Measurements from ENCODE around the gene SETBP1. TPM values are rescaled to one million over a fixed set of nuclear protein-coding genes. Genes with fewer than 3 reads are reported as not detected.
A peak's percentile ranks its signal among the peaks of the same experiment; 100 is the strongest.

SETBP1 gene
- total RNA-seq, 2 donors from 2014 or later, result 9.8 to 16.7 TPM

DNA sequence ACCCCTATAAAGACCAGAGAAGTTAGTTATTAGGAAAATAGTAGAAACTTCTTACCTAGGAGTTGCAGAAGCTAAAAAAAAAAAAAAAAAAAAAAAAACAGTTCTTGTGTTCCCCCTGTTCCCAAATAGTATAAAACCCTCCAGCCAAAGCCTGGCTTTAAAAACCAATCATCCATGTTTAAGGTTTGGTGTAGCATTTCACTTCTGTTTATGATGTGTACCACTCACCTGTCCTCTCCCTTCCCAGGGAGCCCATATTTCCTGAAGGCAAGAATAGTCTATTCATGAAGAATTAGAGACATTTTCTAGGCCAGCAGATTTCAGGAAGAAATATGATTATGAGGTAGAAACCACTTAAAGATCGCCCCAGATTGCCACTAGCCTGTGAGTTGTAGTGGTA lies 273.6 kb downstream of the SETBP1 start:
- ATAC-seq, result no peak
- intact Hi-C loops (cut with DNase I), result no loop called here

DNA sequence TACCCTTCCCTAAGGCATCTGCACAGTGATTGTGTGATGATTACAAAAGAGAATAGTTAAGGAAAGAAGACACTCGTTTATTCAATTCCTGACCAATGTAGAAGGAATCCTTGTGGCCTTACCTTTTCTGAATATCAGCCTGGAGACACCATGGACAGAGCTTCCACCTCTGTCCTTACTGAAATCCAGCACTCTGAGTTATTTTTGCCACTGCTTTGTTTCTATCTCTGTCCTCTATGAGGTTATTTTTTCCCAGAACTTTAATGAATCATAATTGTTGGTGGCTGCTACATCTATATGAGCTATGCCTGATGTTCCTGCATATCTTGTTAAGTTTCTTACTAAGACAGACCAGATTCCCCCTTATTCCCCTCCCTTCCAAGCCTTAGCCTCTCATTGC lies 275.1 kb downstream of the SETBP1 start:
- intact Hi-C loops (cut with DNase I), result no loop called here
- DNase-seq (no peak), ATAC-seq (no peak)

More for the DNA sequence above, 273.6 kb downstream of the SETBP1 start:
- DNase-seq, result no peak

DNA sequence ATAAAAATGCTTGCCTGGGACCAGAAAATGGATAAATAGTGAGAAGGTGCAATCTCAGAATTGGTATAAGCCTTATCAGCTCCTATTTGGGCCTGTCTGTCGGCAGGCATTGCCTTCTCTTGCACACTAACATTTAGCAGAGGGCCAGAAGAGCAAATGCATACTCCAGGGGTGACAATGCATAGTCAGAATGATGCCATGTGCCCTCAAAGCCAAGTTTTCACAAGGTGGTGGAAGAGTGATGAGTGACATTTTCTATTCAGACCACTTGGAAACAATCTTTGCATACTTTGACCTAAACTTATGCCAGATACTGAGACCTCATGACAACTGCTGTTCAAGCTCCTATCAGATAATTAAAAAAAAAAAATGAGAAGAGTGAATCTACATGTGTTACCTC lies 276.3 kb downstream of the SETBP1 start:
- peak; percentile 18 to 62 for ATAC-seq
- intact Hi-C loops (cut with DNase I), result no loop called here
- no peak for DNase-seq

DNA sequence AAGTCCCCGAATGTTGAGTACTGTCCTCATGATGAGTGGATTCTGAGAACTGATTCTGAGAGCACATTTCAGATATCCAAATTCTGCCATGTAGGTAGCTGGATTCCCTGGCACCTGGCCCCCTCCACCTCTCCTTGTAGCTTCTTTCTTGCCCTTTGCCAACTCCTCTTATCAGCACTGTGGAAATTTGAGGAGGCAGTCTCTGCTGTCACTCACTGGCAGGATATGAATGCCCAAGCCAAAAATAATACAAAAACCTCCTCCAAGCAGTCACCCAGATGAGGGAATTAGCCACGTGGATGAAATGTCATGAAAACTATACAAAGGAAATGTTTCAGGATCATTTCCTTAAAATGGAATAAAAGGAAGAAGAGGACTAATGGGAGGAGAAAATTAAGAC lies 276.8 kb downstream of the SETBP1 start:
- ATAC-seq, result peak; percentile 75 to 88
- no peak for DNase-seq
- intact Hi-C loops (cut with DNase I), result no loop called here

DNA sequence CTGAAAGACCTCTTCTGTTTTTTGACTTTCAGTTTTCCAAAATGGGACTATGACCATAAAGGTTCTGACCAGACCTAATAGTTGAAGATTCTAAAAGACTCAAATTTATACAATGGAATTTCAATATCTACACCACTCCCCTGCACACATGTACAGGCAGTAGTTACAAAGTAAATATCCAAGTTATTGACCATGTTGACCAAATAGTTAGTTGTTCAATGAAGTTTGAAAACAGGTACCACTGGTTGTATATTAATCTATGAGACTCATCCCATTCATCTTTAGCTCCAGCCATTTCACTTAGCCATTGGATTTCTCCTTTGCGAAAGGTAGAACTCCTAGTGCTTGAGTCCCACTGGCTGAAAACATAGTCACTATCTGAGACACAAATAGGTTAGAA lies 277.4 kb downstream of the SETBP1 start:
- ATAC-seq (no peak), DNase-seq (no peak)
- intact Hi-C loops (cut with DNase I), result no loop called here

DNA sequence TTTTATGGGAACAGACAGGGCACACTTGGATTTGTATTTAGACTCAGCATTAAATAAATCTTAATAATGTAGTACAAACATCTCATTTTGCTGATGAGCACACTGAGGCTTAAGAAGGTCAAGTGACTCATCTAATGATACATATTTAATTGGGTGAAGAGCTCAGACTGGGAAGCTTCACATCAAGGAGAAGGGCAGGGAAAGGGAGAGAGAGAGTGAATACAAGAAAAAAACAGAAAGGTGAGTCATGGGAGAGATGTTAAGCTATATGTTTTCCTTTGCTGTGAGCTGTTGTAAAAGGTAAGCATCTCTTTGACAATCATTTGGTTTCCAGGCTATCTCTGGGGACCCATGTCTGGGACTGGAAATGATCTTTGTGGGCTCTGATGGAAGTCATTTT lies 277.8 kb downstream of the SETBP1 start:
- intact Hi-C loops (cut with DNase I), result no loop called here
- peak in 1 of 2 donors; percentile 70 for ATAC-seq

GRCh38 chr18:44959013-44959412 lies 278.3 kb downstream of the SETBP1 start:
- DNase-seq, result no peak
- ATAC-seq, result peak in 1 of 2 donors; percentile 4
- intact Hi-C loops (cut with DNase I), result no loop called here

More for the DNA sequence above, 277.8 kb downstream of the SETBP1 start:
- DNase-seq, result no peak

- intact Hi-C loops (cut with DNase I), result no loop called here
- ATAC-seq (no peak), DNase-seq (no peak)
Observed at GRCh38 chr18:44960580-44960979, 279.9 kb downstream of the SETBP1 start.

GRCh38 chr18:44961288-44961995 lies 280.8 kb downstream of the SETBP1 start:
- intact Hi-C loops (cut with DNase I), result no loop called here
- ATAC-seq, result no peak
- DNase-seq, result no peak

DNA sequence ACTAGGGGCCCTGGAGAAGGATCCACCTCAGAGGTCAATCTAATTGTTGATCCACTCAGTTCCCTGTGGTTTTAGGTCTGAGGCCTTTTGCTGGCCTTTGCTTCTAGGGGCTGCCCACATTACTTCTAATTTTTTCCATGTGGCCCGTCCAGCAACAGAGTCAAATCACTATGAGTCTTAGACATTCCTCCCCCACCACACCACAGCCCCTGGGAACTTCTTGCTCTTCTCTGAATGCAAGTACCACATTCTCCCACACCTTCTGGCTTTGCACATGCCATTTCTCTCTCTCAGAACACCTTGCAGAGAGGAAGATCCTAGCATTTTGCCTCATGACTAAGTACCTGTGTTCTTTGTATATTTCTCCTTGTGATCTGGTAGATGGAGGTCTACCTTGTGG lies 286.9 kb downstream of the SETBP1 start:
- intact Hi-C loops (cut with DNase I), result no loop called here
- no peak for DNase-seq
- ATAC-seq, result no peak

- ATAC-seq, result no peak
- no peak for DNase-seq
- intact Hi-C loops (cut with DNase I), result no loop called here
Observed at GRCh38 chr18:44968336-44968735, 287.6 kb downstream of the SETBP1 start.

- DNase-seq, result no peak
- intact Hi-C loops (cut with DNase I), result no loop called here
- ATAC-seq, result no peak
Observed at GRCh38 chr18:44969214-44969795, 288.6 kb downstream of the SETBP1 start.

DNA sequence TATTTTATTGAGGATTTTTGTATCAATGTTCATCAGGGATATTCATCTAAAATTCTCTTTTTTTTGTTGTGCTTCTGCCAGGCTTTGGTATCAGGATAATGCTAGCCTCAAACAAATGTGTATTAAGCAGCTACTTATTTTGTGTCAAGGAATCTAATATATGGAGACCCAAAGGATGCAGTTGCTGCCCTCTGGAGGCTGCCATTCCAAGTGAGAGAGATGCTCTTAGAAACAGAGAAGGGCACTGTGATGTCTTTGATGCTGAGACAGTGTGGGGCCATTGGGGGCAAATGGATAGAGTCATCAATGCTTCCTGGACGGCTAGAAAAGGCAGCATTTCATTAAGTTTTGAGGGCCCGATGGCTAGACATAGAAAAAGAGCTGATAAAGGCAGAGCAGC lies 292.6 kb downstream of the SETBP1 start:
- ATAC-seq (no peak), DNase-seq (no peak)
- intact Hi-C loops (cut with DNase I), result no loop called here

DNA sequence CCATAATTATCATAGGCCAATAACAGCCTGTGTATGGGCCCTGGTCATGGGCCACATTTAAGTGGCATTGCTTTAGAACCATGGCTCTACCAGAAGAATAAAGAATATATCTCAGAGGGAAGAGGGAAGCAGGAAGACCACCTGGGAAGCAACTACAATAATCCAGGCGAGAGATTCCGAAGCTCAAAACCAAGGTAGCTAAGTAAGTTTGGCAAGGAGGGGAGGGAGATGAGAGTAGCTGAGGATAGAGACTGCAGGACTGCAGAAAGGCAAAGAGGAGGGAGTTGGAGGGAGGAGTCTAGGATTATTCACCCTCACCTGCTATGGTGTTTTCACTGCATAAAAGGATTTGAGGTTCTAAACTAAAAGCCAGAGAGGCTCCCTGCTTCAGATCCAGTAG lies 293.5 kb downstream of the SETBP1 start:
- no peak for DNase-seq
- intact Hi-C loops (cut with DNase I), result no loop called here
- no peak for ATAC-seq

GRCh38 chr18:44977856-44978255 lies 297.2 kb downstream of the SETBP1 start:
- ATAC-seq, result no peak
- intact Hi-C loops (cut with DNase I), result no loop called here
- DNase-seq, result no peak

- ATAC-seq (no peak), DNase-seq (no peak)
- intact Hi-C loops (cut with DNase I), result no loop called here
Observed at GRCh38 chr18:44979748-44980147, 299.1 kb downstream of the SETBP1 start.

DNA sequence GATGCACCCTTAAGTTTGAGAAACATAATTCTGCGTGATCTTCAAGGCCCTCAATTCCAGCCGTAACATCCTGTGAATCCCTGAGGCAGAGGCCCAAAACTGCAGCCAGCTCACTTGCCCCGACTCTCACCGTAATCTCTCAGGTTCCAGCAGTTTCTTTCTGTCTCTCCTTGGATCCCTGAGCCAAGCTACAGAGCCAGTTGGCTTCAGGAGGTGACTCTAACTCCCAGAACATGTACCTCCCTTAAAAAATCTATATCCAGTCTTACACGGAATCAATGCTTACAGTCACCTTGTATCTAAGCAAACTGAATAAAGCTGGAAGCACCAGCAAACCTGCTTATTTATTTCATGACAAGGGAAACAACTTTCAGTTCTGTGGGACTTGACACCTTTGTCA lies 300.4 kb downstream of the SETBP1 start:
- ATAC-seq (no peak), DNase-seq (no peak)
- intact Hi-C loops (cut with DNase I), result no loop called here

DNA sequence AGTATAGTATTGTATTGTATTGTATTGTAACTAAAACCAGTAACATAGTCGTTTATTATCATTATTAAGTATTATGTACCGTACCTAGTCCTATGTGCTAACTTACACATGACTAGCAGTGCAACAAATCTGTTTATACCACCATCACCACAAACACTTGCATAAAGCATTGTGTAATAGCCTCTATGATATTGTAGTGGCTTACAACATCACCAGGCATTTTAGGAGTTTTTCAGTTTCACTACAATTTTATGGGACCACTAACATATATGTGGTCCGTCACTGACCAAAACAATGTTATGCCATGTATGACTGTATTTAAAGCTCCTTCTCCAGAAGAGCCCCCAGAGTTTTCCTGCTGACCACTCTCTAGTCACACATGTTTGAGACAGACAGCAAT lies 306.2 kb downstream of the SETBP1 start:
- intact Hi-C loops (cut with DNase I), result no loop called here
- ATAC-seq, result no peak
- DNase-seq, result no peak

DNA sequence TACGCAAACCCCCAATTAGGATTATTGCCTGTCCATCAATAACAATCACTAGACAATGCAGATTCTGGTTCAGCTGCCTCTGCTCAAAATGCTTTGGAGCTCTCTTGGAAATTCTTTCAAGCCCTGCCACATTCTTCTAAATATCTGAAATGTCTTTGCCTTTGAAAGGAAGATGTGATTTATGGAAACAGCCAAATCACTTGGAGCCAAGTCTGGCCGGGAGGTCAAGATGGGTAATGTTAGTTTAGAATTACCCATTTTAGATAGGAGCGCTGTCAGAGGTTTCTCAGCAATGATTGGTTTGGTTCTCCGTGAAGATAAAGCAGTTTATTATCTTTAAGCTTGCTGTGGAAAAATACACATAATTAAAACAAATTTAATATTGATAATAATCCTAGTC lies 306.7 kb downstream of the SETBP1 start:
- ATAC-seq (no peak), DNase-seq (no peak)
- intact Hi-C loops (cut with DNase I), result no loop called here

GRCh38 chr18:44988821-44989587 lies 308.3 kb downstream of the SETBP1 start:
- intact Hi-C loops (cut with DNase I), result no loop called here
- ATAC-seq (no peak), DNase-seq (no peak)

GRCh38 chr18:44996261-44996660 lies 315.6 kb downstream of the SETBP1 start:
- DNase-seq (no peak), ATAC-seq (no peak)
- intact Hi-C loops (cut with DNase I), result no loop called here

All from left cardiac atrium (tissue), 4 donors.